Vagina (tissue), 2 donors: ENCODE data around the gene HPSE.

Experiments used
- CTCF ChIP-seq, 3 experiments: fragments of 450-650 bp in 2 of 3; fragments of 200-600 bp in 1 of 3; sonication (generic) in 1 of 3; IDR thresholded peaks; one replicate each; pipeline ENCODE4 v1.5.1; 2017 to 2019; ENCODE audit warnings: antibody characterized with exemption in 3 of 3, mild to moderate bottlenecking in 2 of 3, moderate library complexity in 2 of 3
- POLR2A ChIP-seq, 2 donors: fragments of 450-650 bp; IDR thresholded peaks; one replicate each; pipeline ENCODE4 v1.6.1; 2017; ENCODE audit warnings: antibody characterized with exemption in 2 of 2, mild to moderate bottlenecking in 2 of 2, moderate library complexity in 2 of 2

- no peak for TF ChIP-seq CTCF (IDR thresholded peaks at IDR 0.05)
- TF ChIP-seq POLR2A (IDR thresholded peaks at IDR 0.05) = no peak
Measured at GRCh38 chr4:83381173-83381572, 46.5 kb upstream of the HPSE start.
